ENCODE data around the gene EYS.
"Not testable (repeated sequence)": the region's sequence is repeated elsewhere in the genome, so short reads cannot be mapped to it uniquely, and the experiment has no call there.

Gene EYS

GRCh38 chr6:63802606-63803206 lies 1904.3 kb downstream of the EYS start:
- DNase-seq, result no peak

GRCh38 chr6:63800386-63800785 lies 1906.6 kb downstream of the EYS start:
- DNase-seq, result not testable (repeated sequence)

DNA sequence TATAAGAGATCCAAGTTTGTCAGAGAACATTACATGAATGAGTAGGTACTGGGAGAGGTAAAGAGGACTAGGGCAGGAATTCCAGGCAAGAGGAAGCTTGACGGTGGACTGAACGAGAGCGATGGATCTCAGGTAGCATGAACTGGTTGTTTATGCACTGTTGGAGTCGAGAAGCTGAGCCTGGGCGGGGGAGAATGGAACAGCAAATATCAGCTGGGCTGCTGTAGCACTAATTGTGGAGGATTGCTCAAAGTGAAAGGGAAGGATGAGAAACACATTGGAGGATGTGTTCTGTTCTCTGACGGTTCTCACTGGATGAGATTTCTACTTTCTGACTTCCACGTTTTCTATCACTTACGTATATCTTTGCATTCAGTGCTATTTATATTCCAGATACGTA lies 1907.2 kb downstream of the EYS start:
- no peak for DNase-seq

DNA sequence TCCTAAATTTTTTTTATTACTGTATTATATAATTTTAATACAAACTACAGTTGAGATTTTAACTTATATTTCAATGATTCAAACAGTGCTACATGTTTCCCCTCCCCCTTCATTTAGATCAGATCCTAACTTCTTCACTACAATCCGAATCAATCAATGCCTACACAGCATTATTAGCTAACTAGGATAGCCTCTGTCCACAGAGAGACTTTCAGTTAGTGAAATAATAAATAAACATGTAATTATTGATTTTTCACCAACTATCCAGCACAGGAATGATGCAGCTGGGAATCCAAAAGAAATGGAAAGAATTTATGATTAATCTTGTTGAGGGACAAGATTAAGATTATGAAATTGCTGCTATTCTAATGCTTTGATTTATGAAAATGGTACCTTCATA lies 1907.7 kb downstream of the EYS start:
- no peak for DNase-seq

GRCh38 chr6:63798378-63798777 lies 1908.6 kb downstream of the EYS start:
- no peak for DNase-seq

DNA sequence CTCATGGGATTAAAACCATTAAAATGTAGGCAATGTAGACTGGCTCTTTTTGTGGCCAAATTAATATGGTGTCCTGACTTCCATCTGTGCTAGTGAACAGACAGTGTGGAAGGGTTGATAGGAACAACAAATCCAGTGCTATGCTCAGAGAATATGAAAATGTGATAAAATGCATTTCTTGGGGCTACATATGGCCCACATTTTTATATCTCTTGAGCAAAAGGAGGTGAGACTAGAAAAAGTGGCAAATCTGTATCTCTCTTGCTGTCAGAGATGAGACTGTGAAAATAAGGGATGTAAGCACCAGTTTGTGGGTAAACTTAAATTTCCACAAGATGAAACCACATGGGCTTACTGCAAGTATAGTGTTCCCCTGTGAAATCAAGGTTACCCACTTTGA lies 1909.3 kb downstream of the EYS start:
- DNase-seq, result no peak

GRCh38 chr6:63795826-63796225 lies 1911.2 kb downstream of the EYS start:
- DNase-seq, result no peak

DNA sequence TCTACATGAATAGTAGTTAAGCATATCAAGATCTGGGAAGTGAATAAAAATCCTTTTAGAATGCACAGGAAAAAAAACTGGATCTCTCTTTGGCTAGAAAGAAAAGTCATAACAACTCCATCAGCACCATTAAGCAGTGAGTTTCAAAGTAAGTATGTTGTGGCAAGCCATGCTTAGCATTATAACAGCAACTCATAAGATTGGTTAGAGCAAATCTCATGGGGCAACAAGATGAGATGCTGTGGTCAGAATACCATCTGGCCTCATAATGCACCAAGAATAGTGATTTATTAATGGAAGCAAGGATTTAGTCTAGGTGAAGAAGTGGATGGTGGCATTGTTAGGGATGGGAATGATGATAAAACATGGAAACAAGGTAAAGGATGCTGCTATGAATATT lies 1912.0 kb downstream of the EYS start:
- no peak for DNase-seq

- DNase-seq, result no peak
Observed at GRCh38 chr6:63793465-63794137, 1913.4 kb downstream of the EYS start.

- no peak for DNase-seq
Observed at GRCh38 chr6:63792736-63793464, 1914.1 kb downstream of the EYS start.

DNA sequence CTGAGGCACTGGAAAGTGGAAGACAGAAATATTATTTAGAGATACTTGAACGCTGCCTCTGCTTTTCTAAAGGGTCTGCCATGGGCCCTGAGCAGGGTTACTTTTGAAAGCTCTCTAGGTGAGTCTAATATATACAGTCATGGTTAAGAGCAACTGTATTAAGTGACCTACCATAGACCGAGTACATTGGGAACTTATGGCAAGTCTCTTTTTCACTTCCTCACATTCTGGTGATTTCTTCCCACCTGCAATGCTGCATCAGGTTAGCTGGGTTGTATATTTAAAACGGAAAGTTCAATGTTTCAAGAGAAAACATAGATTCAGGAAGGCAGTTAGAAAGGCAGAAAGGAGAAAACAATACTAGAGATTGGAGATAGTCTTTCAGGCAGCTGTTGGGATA lies 1916.7 kb downstream of the EYS start:
- no peak for DNase-seq

DNA sequence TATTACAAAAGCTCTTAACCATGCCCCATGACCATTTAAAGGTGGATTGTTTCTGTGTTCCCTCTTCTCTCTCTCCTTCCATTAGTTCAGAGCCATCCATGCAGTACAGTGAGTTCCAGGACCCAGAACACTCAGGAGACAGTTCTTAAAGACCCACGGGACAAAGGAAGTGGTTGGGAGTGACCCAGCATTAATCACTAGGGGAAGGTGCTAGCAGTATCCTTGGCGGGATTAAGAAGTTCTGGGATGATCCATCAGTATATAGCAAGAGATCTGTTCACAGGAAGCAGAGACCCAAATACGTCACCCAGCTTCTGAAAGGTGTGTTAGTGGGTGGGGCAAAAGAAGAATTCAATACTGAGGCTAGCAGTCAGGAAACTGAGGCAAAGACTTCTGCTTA lies 1917.3 kb downstream of the EYS start:
- DNase-seq, result no peak

- DNase-seq, result no peak
Observed at GRCh38 chr6:63788569-63788968, 1918.5 kb downstream of the EYS start.

GRCh38 chr6:63787021-63787420 lies 1920.0 kb downstream of the EYS start:
- no peak for DNase-seq

GRCh38 chr6:63785006-63785405 lies 1922.0 kb downstream of the EYS start:
- DNase-seq, result no peak

DNA sequence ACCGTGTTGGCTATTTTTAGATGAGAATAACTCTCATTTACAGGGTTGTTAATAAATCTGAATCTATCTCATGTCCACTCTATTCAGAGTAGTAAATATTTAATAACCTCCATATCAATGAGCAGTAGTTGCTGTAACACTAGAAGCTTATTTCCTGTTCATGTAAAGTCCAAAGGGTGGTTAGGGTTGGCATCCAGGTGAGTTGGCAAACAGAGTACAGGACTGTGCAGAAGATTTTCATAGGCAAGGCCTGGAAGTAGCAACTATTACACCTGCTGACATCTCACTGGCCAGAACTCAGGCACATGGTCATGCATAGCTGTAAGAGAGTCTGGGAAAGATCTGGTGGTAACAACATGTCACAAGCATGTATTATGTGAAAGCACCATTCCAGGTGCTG lies 1923.9 kb downstream of the EYS start:
- DNase-seq, result no peak

- DNase-seq, result no peak
Observed at GRCh38 chr6:63774961-63775360, 1932.1 kb downstream of the EYS start.

DNA sequence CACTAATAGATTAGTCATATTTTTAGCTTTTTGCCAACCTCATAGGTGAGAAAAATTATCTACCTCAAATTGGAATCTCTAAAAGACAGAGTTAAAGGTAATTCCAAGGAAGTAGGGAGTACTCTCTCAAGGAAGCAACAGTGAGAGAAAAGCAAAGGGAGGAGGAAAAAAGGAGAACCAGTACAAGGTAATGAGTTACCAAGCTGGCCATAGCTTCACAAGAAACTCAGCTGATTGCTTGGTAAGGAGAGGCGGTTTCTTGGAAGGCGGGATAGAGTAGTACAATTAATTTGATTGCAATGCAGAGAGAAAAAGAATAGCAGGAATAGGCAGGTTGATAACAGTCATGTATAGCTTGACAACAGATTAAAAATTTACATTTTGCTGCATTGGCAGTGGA lies 1933.8 kb downstream of the EYS start:
- DNase-seq, result no peak

DNA sequence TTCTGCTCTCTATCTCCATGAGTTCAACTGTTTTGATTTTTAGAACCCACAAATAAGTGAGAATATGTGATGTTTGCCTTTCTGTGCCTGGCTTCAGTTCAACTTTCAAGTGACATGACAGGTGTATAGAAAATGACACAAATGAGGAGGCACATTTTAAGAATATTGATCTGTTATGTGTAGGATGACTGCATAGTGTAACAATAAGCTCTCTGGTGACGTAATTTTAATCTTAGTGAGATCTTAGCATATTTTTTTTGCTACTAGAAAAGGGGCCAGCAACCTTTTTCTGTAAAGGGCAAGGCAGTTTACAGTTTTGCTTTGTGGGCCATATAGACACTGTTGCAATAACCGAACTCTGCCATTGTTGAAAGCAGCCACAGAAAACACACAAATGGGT lies 1941.2 kb downstream of the EYS start:
- DNase-seq, result no peak

DNA sequence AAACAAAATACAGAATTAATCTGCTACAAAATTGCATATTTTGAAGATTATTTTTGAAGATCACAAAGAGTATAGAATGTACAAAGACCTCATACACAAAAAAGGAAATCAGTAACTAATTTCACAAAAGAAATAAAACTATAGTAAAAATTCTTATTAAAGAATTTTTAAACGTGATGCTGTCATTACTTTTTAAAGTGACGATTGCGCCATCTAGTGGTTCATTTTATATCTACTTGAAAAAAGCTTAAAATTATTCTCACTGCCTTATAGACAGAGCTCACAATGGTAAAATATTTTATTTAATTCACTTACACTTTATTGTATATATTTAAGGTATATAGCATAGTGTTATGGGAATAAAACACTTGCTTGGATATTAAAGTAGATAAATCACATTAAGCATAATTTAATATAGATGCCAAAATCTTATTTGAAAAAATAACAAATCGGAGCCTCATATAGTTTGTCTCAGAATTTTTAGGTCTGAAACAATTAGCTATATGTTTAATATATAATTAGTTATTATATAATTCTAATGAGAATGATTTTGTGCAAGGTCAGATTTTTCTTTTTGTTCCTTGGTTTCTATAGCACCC lies 1942.6 kb downstream of the EYS start:
- no peak for DNase-seq

DNA sequence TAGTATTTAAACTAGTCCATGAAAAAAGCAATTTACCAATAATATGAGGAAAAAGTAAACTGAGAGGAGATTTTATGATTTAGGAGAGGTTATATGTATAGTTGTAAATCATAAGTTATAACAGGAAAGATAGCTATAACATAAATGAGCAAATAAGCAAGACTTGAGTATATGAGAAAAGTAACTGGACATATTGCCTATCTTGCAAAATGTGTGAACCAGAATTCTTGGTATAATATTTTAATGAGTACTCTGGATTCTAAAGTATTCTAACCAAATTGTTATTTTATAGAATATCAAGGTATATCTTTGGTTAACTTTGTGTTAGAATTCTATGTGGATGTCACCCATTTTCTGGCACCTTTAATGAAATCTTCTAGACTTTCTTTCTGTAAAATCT lies 1946.8 kb downstream of the EYS start:
- no peak for DNase-seq

- no peak for DNase-seq
Observed at GRCh38 chr6:63759605-63760105, 1947.4 kb downstream of the EYS start.

DNA sequence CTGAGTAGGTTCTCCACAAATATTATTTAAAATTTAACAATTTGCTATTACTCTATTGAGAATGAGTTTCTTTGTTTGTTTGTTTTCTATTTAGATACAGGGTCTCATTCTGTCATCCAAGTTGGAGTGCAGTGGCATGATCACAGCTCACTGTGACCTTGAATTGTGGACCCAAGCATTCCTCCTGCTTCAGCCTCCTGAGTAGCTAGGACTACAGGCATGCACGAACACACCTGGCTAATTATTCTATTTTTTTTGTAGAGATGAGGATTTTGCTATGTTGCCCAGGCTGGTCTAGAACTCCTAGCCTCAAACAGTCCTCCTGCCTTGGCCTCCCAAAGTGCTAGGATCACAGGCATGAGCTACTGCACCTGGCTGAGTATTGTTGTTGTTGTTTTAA lies 1949.2 kb downstream of the EYS start:
- no peak for DNase-seq

DNA sequence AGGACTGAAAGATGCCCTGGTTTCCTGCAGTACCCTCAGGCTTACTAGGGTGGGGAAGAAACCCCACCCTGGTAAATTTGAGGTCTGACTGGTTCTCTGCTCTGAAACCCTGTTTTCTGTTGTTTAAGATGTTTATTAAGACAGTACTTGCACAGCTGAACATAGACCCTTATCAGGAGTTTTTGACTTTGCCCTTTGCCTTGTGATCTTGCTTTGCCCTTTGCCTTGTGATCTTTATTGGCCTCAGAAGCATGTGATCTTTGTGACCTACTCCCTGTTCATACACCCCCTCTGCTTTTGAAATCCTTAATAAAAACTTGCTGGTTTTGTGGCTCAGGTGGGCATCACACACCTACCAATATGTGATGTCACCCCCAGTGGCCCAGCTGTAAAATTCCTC lies 1949.8 kb downstream of the EYS start:
- not testable (repeated sequence) for DNase-seq

Measured in NK-92 treated with Interleukin-12 subunit alpha and Interleukin-12 subunit beta, amount 100 ng/mL, for 24 hours (cell line).